CD14-positive monocyte (primary cell): Measurements from ENCODE around the gene GPC5. TPM values are rescaled to one million over a fixed set of nuclear protein-coding genes. Genes with fewer than 3 reads are reported as not detected.

ENCODE experiments used
- DNase-seq, 3 donors: peaks; one replicate each; pipeline ENCODE4 v3.0.0-alpha.2; 2011 to 2022
- H2AFZ ChIP-seq: 2 replicates; pipeline ENCODE4 v1.6.0; 2012; ENCODE audit warnings: mild to moderate bottlenecking, low read depth, low read length, inconsistent platforms; ENCODE audit not compliant: insufficient read depth, poor library complexity, severe bottlenecking
- H3K27ac ChIP-seq, 2 donors: 1 replicate in 1 of 2; 2 replicates in 1 of 2; pipeline ENCODE4 v1.5.1; 2012 to 2013; ENCODE audit warnings: low read length in 2 of 2, control low read depth in 1 of 2, inconsistent platforms in 1 of 2, low read depth in 1 of 2, mild to moderate bottlenecking in 1 of 2
- H3K27me3 ChIP-seq, 2 donors: one replicate each; pipeline versions ENCODE4 v1.6.0 to v1.6.1; 2011 to 2013; ENCODE audit warnings: low read length in 2 of 2; ENCODE audit not compliant: control insufficient read depth in 2 of 2, insufficient read depth in 2 of 2
- H3K36me3 ChIP-seq, 2 donors: replicated peaks in 1 of 2; 1 replicate in 1 of 2; 2 replicates in 1 of 2; pipeline versions ENCODE4 v1.5.1 to v1.6.1; 2012 to 2013; ENCODE audit warnings: low read length in 2 of 2, control low read depth in 1 of 2, inconsistent platforms in 1 of 2, mild to moderate bottlenecking in 1 of 2; ENCODE audit not compliant: insufficient read depth in 2 of 2, control insufficient read depth in 1 of 2
- H3K4me1 ChIP-seq, 2 donors: 1 replicate in 1 of 2; 2 replicates in 1 of 2; pipeline versions ENCODE4 v1.5.1 to v1.6.1; 2012 to 2013; ENCODE audit warnings: low read length in 2 of 2, control low read depth in 1 of 2, inconsistent platforms in 1 of 2, mild to moderate bottlenecking in 1 of 2, moderate library complexity in 1 of 2; ENCODE audit not compliant: insufficient read depth in 2 of 2, control insufficient read depth in 1 of 2
- H3K4me2 ChIP-seq: replicated peaks from 2 replicates; pipeline ENCODE3; 2012; ENCODE audit warnings: low read length, moderate library complexity, mild to moderate bottlenecking; ENCODE audit not compliant: poor library complexity, severe bottlenecking; ENCODE audit errors: extremely low read depth
- H3K4me3 ChIP-seq, 3 experiments: fragments of 200-600 bp in 1 of 3; sonication (generic) in 1 of 3; replicated peaks in 1 of 3; 1 replicate in 2 of 3; 2 replicates in 1 of 3; pipeline ENCODE4 v1.5.1; 2011 to 2013; ENCODE audit warnings: low read length in 3 of 3, mild to moderate bottlenecking in 3 of 3, control low read depth in 2 of 3, low read depth in 2 of 3, inconsistent platforms in 1 of 3, moderate library complexity in 1 of 3
- H3K79me2 ChIP-seq: 2 replicates; pipeline ENCODE4 v1.6.0; 2012; ENCODE audit warnings: mild to moderate bottlenecking, control low read depth, inconsistent platforms, low read length, moderate library complexity; ENCODE audit not compliant: insufficient read depth
- H3K9ac ChIP-seq: 2 replicates; pipeline ENCODE4 v1.6.0; 2017; ENCODE audit warnings: low read length, mild to moderate bottlenecking; ENCODE audit not compliant: insufficient read depth, poor library complexity, severe bottlenecking
- H3K9me3 ChIP-seq, 2 donors: replicated peaks in 1 of 2; 1 replicate in 1 of 2; 2 replicates in 1 of 2; pipeline versions ENCODE4 v1.5.1 to v1.6.1; 2012 to 2013; ENCODE audit warnings: low read length in 2 of 2, control low read depth in 1 of 2; ENCODE audit not compliant: control insufficient read depth in 1 of 2, insufficient read depth in 1 of 2
- H4K20me1 ChIP-seq: 2 replicates; pipeline ENCODE4 v1.6.0; 2012; ENCODE audit warnings: mild to moderate bottlenecking, low read length, control low read depth, moderate library complexity; ENCODE audit not compliant: insufficient read depth
- H3K27ac Mint-ChIP-seq, 7 donors: one replicate each; pipeline ENCODE4 v1.8.0; 2020; ENCODE audit warnings: mild to moderate bottlenecking in 7 of 7, mixed read lengths in 7 of 7, moderate library complexity in 6 of 7, inconsistent platforms in 2 of 7
- H3K27me3 Mint-ChIP-seq, 3 donors: one replicate each; pipeline ENCODE4 v1.8.0; 2021 to 2022; ENCODE audit warnings: low read depth in 3 of 3, mild to moderate bottlenecking in 3 of 3, mixed read lengths in 3 of 3, moderate library complexity in 3 of 3, inconsistent platforms in 1 of 3
- H3K36me3 Mint-ChIP-seq, 2 donors: one replicate each; pipeline ENCODE4 v1.8.0; 2020; ENCODE audit warnings: mixed read lengths in 2 of 2, inconsistent platforms in 1 of 2, mild to moderate bottlenecking in 1 of 2
- H3K4me1 Mint-ChIP-seq: one replicate; pipeline ENCODE4 v1.8.0; 2020; ENCODE audit warnings: mild to moderate bottlenecking, mixed read lengths
- H3K4me3 Mint-ChIP-seq, 2 donors: one replicate each; pipeline ENCODE4 v1.8.0; 2020; ENCODE audit warnings: mild to moderate bottlenecking in 2 of 2, mixed read lengths in 2 of 2, moderate library complexity in 1 of 2
- H3K9me3 Mint-ChIP-seq, 7 donors: one replicate each; pipeline ENCODE4 v1.8.0; 2020 to 2022; ENCODE audit warnings: mixed read lengths in 7 of 7, mild to moderate bottlenecking in 6 of 7, moderate library complexity in 6 of 7, inconsistent platforms in 2 of 7
- CTCF ChIP-seq: fragments of 200-600 bp; IDR thresholded peaks from one replicate; pipeline ENCODE4 v1.8.0; 2022; ENCODE audit warnings: antibody characterized with exemption, mild to moderate bottlenecking
- WGBS: methylation state at CpG from one replicate; pipeline ENCODE4 v1.1.5; 2013; ENCODE audit warnings: missing lambda C conversion rate; ENCODE audit not compliant: insufficient coverage; 5-methylcytosine and 5-hydroxymethylcytosine counted together
- intact Hi-C, 2 donors: fragments of 100-400 bp; cut with micrococcal nuclease; formaldehyde crosslinking; loops; one replicate each; pipeline versions ENCODE4 v1.15.0 to v1.15.1; 2023
- polyA plus RNA-seq, 3 donors: library from polyadenylated mRNA; depleted of rRNA in 1 of 3; unstranded in 2 of 3; stranded (reverse) in 1 of 3; fragments of 300-500 nt in 2 of 3; fragments of >200 nt in 1 of 3; fragmentation: Illumina TruSeq in 2 of 3; gene quantifications; 1 replicate in 2 of 3; 2 replicates in 1 of 3; pipeline ENCODE4 v1.2.3, GENCODE V29; 2012 to 2021

The GPC5 gene
- polyA plus RNA-seq, 3 donors = not detected

GRCh38 chr13:92574499-92574898 is 1176.1 kb downstream of the GPC5 start:
- Histone ChIP-seq H3K4me1 (no peaks in the 10 kb centered on the region), H2AFZ (no peak overlapping the region), H3K27ac (no peak overlapping the region), H3K79me2 (no peaks in the 10 kb centered on the region), H3K9me3 (peaks cover 5 to 8% of the 10 kb centered on the region in 2 donors), H4K20me1 (no peaks in the 10 kb centered on the region), H3K4me3 (no peak overlapping the region), H3K36me3 (no peaks in the 10 kb centered on the region), H3K4me2 (no peak overlapping the region), H3K9ac (no peak overlapping the region), H3K27me3 (no peaks in the 10 kb centered on the region)
- H3K4me1 Mint-ChIP-seq = no peaks in the 10 kb centered on the region
- intact Hi-C loops = no loop called here
- DNase-seq = no peak
- no peak overlapping the region for H3K27ac Mint-ChIP-seq
- no peak overlapping the region for H3K4me3 Mint-ChIP-seq
- no peak for TF ChIP-seq CTCF
- no peaks in the 10 kb centered on the region for H3K36me3 Mint-ChIP-seq
- H3K9me3 Mint-ChIP-seq = peaks cover 0 to 6% (median 2%) of the 10 kb centered on the region in 7 donors
- WGBS = no CpG with 5 or more reads among the region's 1 CpG
- no peaks in the 10 kb centered on the region for H3K27me3 Mint-ChIP-seq

- Histone ChIP-seq H3K4me3 (no peak overlapping the region), H3K36me3 (no peaks in the 10 kb centered on the region), H3K9me3 (peaks cover 5 to 8% of the 10 kb centered on the region in 2 donors), H3K4me2 (no peak overlapping the region), H3K4me1 (no peaks in the 10 kb centered on the region), H3K27me3 (no peaks in the 10 kb centered on the region), H3K27ac (no peak overlapping the region), H3K9ac (no peak overlapping the region), H4K20me1 (no peaks in the 10 kb centered on the region), H2AFZ (no peak overlapping the region), H3K79me2 (no peaks in the 10 kb centered on the region)
- TF ChIP-seq CTCF = no peak
- peaks cover 0 to 7% (median 2%) of the 10 kb centered on the region in 7 donors for H3K9me3 Mint-ChIP-seq
- no peak overlapping the region for H3K4me3 Mint-ChIP-seq
- H3K4me1 Mint-ChIP-seq = no peaks in the 10 kb centered on the region
- H3K27me3 Mint-ChIP-seq = no peaks in the 10 kb centered on the region
- H3K27ac Mint-ChIP-seq = no peak overlapping the region
- H3K36me3 Mint-ChIP-seq = no peaks in the 10 kb centered on the region
- DNase-seq = no peak
- WGBS = no CpG with 5 or more reads among the region's 2 CpGs
- intact Hi-C loops = no loop called here
These were observed 1177.4 kb downstream of the GPC5 start for GRCh38 chr13:92575777-92576176.
